Endodermal cell (in vitro differentiated cells): ENCODE measurements around the gene DNAH2. TPM values are rescaled to one million over a fixed set of nuclear protein-coding genes. Genes with fewer than 3 reads are reported as not detected.

Experiments
- DNase-seq: peaks from one replicate; pipeline ENCODE4 v3.0.0-alpha.2; 2017
- H3K27ac ChIP-seq: 2 replicates; pipeline ENCODE4 v1.5.1; 2013; ENCODE audit warnings: mild to moderate bottlenecking, low read depth, low read length, moderate library complexity
- H3K27me3 ChIP-seq: 2 replicates; pipeline ENCODE4 v1.6.1; 2013; ENCODE audit warnings: mild to moderate bottlenecking, low read length, moderate library complexity; ENCODE audit not compliant: insufficient read depth, control insufficient read depth, poor library complexity, severe bottlenecking
- H3K36me3 ChIP-seq: 2 replicates; pipeline ENCODE4 v1.7.0; 2013; ENCODE audit warnings: mild to moderate bottlenecking, low read length, moderate library complexity; ENCODE audit not compliant: control insufficient read depth, insufficient read depth
- H3K4me1 ChIP-seq: one replicate; pipeline ENCODE4 v1.7.0; 2013; ENCODE audit warnings: low read length; ENCODE audit not compliant: control insufficient read depth, insufficient read depth
- H3K4me3 ChIP-seq: 2 replicates; pipeline ENCODE4 v1.5.1; 2013; ENCODE audit warnings: mild to moderate bottlenecking, low read length, moderate library complexity
- H3K9ac ChIP-seq: 2 replicates; pipeline ENCODE4 v1.6.1; 2013; ENCODE audit warnings: mild to moderate bottlenecking, low read length, moderate library complexity; ENCODE audit not compliant: poor library complexity, severe bottlenecking; ENCODE audit errors: extremely low read depth
- H3K9me3 ChIP-seq: 2 replicates; pipeline ENCODE4 v1.6.1; 2013; ENCODE audit warnings: mild to moderate bottlenecking, low read length, moderate library complexity; ENCODE audit not compliant: control insufficient read depth
- H3K27ac Mint-ChIP-seq: 2 replicates; pipeline ENCODE4 v1.8.0; 2020; ENCODE audit warnings: mixed read lengths
- H3K27me3 Mint-ChIP-seq: 2 replicates; pipeline ENCODE4 v1.8.0; 2021; ENCODE audit warnings: mild to moderate bottlenecking, mixed read lengths; ENCODE audit not compliant: insufficient read depth
- H3K36me3 Mint-ChIP-seq: 2 replicates; pipeline ENCODE4 v1.8.0; 2020; ENCODE audit warnings: low read depth, mixed read lengths
- H3K4me1 Mint-ChIP-seq: 2 replicates; pipeline ENCODE4 v1.8.0; 2020; ENCODE audit warnings: mixed read lengths
- H3K4me3 Mint-ChIP-seq: 2 replicates; pipeline ENCODE4 v1.8.0; 2020; ENCODE audit warnings: mild to moderate bottlenecking, moderate library complexity, mixed read lengths
- H3K9me3 Mint-ChIP-seq: 2 replicates; pipeline ENCODE4 v1.8.0; 2020; ENCODE audit warnings: mild to moderate bottlenecking, mixed read lengths
- CTCF ChIP-seq: fragments of 200-600 bp; sonication (generic); conservative IDR thresholded peaks from 2 replicates; pipeline ENCODE4 v1.5.0; 2021; ENCODE audit warnings: antibody characterized with exemption, mild to moderate bottlenecking
- WGBS, 2 experiments: methylation state at CpG; one replicate each; pipeline versions ENCODE4 v1.1.5 to v1.1.7; 2013; ENCODE audit warnings: missing lambda C conversion rate in 2 of 2, mixed read lengths in 1 of 2; ENCODE audit not compliant: insufficient coverage in 1 of 2, insufficient read length in 1 of 2; 5-methylcytosine and 5-hydroxymethylcytosine counted together
- total RNA-seq, 2 donors: library from RNA; stranded (reverse); fragmentation: NEBNext Ultra II Directional in 1 of 2; extraction: Animal tissue kit (Norgen Biotek cat#: 25700) in 1 of 2; gene quantifications; 2 replicates in 1 of 2; 3 replicates in 1 of 2; pipeline ENCODE4 v1.2.1, GENCODE V29; 2021

Gene DNAH2
- total RNA-seq, 2 donors from 2014 or later, result 0.42 to 0.69 TPM

GRCh38 chr17:7707858-7708750 is 9.4 kb upstream of the DNAH2 start:
- no peak overlapping the region for H3K27ac ChIP-seq
- 87 to 95% methylated on average over 8 to 22 of the region's 22 CpGs for WGBS, 2 experiments
- Mint-ChIP-seq H3K4me1 (peaks cover 29% of the 10 kb centered on the region), H3K27ac (no peak overlapping the region), H3K27me3 (peaks cover 44% of the 10 kb centered on the region), H3K4me3 (no peak overlapping the region), H3K9me3 (no peaks in the 10 kb centered on the region), H3K36me3 (peaks cover 10% of the 10 kb centered on the region)
- no peak for DNase-seq
- H3K27me3 ChIP-seq, result peaks cover 22% of the 10 kb centered on the region
- H3K36me3 ChIP-seq, result no peaks in the 10 kb centered on the region
- H3K4me3 ChIP-seq, result no peak overlapping the region
- no peak overlapping the region for H3K9ac ChIP-seq
- H3K4me1 ChIP-seq, result peaks cover 6% of the 10 kb centered on the region
- no peak for TF ChIP-seq CTCF
- H3K9me3 ChIP-seq, result no peaks in the 10 kb centered on the region

GRCh38 chr17:7709031-7709430 is 8.5 kb upstream of the DNAH2 start:
- Mint-ChIP-seq H3K27me3 (peaks cover 45% of the 10 kb centered on the region), H3K4me3 (no peak overlapping the region), H3K27ac (no peak overlapping the region), H3K9me3 (no peaks in the 10 kb centered on the region), H3K36me3 (peaks cover 10% of the 10 kb centered on the region), H3K4me1 (peaks cover 22% of the 10 kb centered on the region)
- no peaks in the 10 kb centered on the region for H3K36me3 ChIP-seq
- peaks cover 6% of the 10 kb centered on the region for H3K4me1 ChIP-seq
- WGBS, 2 experiments, result 87 to 100% methylated on average over 1 to 7 of the region's 11 CpGs
- DNase-seq, result no peak
- TF ChIP-seq CTCF, result no peak
- peaks cover 22% of the 10 kb centered on the region for H3K27me3 ChIP-seq
- H3K9ac ChIP-seq, result no peak overlapping the region
- no peaks in the 10 kb centered on the region for H3K9me3 ChIP-seq
- H3K4me3 ChIP-seq, result no peak overlapping the region
- H3K27ac ChIP-seq, result no peak overlapping the region

- Histone ChIP-seq H3K36me3 (no peaks in the 10 kb centered on the region), H3K9ac (no peak overlapping the region), H3K9me3 (no peaks in the 10 kb centered on the region), H3K4me3 (no peak overlapping the region), H3K27ac (no peak overlapping the region), H3K4me1 (peaks cover 6% of the 10 kb centered on the region), H3K27me3 (peaks cover 22% of the 10 kb centered on the region)
- peaks cover 22% of the 10 kb centered on the region for H3K4me1 Mint-ChIP-seq
- no peak for DNase-seq
- H3K9me3 Mint-ChIP-seq, result no peaks in the 10 kb centered on the region
- TF ChIP-seq CTCF, result no peak
- no peak overlapping the region for H3K4me3 Mint-ChIP-seq
- no peak overlapping the region for H3K27ac Mint-ChIP-seq
- H3K27me3 Mint-ChIP-seq, result peaks cover 42% of the 10 kb centered on the region
- peaks cover 10% of the 10 kb centered on the region for H3K36me3 Mint-ChIP-seq
- 87 to 88% methylated on average over 7 of the region's 7 CpGs for WGBS, 2 experiments
Measured at GRCh38 chr17:7710301-7710700, 7.2 kb upstream of the DNAH2 start.
